Measurements from ENCODE around the gene SNX24. TPM values are rescaled to one million over a fixed set of nuclear protein-coding genes. Genes with fewer than 3 reads are reported as not detected.

Gene SNX24
- total and polyA plus RNA-seq, 9 of the 15 experiments (the other 6 are each of a cell fraction or from before 2014, with no cell fraction given): 5.3 to 10.1 (median 7.9) TPM

- TF ChIP-seq ZNF140 (CRISPR knock-in tag; IDR thresholded peaks at IDR 0.05) (no peak), FOXA3 (CRISPR knock-in tag; conservative IDR thresholded peaks at IDR 0.05 in 1 of 2, IDR thresholded peaks at IDR 0.05 in 1 of 2) (no peak), GATAD2B (IDR thresholded peaks at IDR 0.05; ENCODE audit: borderline replicate concordance) (no peak; the same call in 1 of the 2 replicates), NFXL1 (CRISPR knock-in tag; IDR thresholded peaks at IDR 0.05) (no peak), CHD7 (IDR thresholded peaks at IDR 0.05; ENCODE audit: low read depth, low read length) (no peak), MAFF (IDR thresholded peaks at IDR 0.05; ENCODE audit: low read length) (no peak), ARNT (IDR thresholded peaks at IDR 0.05) (no peak), ZNF263 (CRISPR knock-in tag; IDR thresholded peaks at IDR 0.05; ENCODE audit: borderline replicate concordance) (no peak), PRPF4 (IDR thresholded peaks at IDR 0.05; ENCODE audit: insufficient read depth, low read depth, low read length, poor library complexity, severe bottlenecking) (no peak), TOE1 (IDR thresholded peaks at IDR 0.05; ENCODE audit: borderline replicate concordance) (no peak), TOE1 (CRISPR knock-in tag; IDR thresholded peaks at IDR 0.05; ENCODE audit: borderline replicate concordance, low read depth) (no peak), TRIM28 (IDR thresholded peaks at IDR 0.05) (no peak), ZNF232 (CRISPR knock-in tag; IDR thresholded peaks at IDR 0.05) (no peak), ZNF740 (CRISPR knock-in tag; IDR thresholded peaks at IDR 0.05) (no peak), ZNF740 (tag; IDR thresholded peaks at IDR 0.05) (no peak), KAT7 (CRISPR knock-in tag; IDR thresholded peaks at IDR 0.05; ENCODE audit: borderline replicate concordance) (no peak), GATA2 (CRISPR knock-in tag; IDR thresholded peaks at IDR 0.05) (peak; percentile 57; the same call in 1 of the 2 replicates)
Observed at GRCh38 chr5:122942164-122942914, 96.9 kb downstream of the SNX24 start (continued).
